NOMO-1 treated with DMSO at 0.1 percent for 48 hours (cell line): ENCODE results near the gene MT1F.
A peak's percentile ranks its signal among the peaks of the same experiment; 100 is the strongest.

ENCODE experiments used
- DNase-seq: peaks from one replicate; lab custom pipeline; 2025; ENCODE audit not compliant: unreplicated experiment; lab: John Stamatoyannopoulos, UW

MT1F gene

GRCh38 chr16:56689171-56689570 is 31.4 kb downstream of the MT1F start:
- no peak for DNase-seq

GRCh38 chr16:56690420-56691122 is 32.8 kb downstream of the MT1F start:
- no peak for DNase-seq

GRCh38 chr16:56691885-56692284 is 34.1 kb downstream of the MT1F start:
- DNase-seq: no peak

GRCh38 chr16:56695246-56695645 is 37.5 kb downstream of the MT1F start:
- DNase-seq: no peak

GRCh38 chr16:56697456-56698155 is 39.8 kb downstream of the MT1F start:
- DNase-seq: no peak

GRCh38 chr16:56700195-56700594 is 42.4 kb downstream of the MT1F start:
- peak; percentile 11 for DNase-seq

GRCh38 chr16:56700631-56701030 is 42.9 kb downstream of the MT1F start:
- DNase-seq: no peak

GRCh38 chr16:56701534-56701933 is 43.8 kb downstream of the MT1F start:
- DNase-seq: no peak

- no peak for DNase-seq
These were observed 45.1 kb downstream of the MT1F start for GRCh38 chr16:56702836-56703235.
